ENCODE data around the gene PREX1.

DNA sequence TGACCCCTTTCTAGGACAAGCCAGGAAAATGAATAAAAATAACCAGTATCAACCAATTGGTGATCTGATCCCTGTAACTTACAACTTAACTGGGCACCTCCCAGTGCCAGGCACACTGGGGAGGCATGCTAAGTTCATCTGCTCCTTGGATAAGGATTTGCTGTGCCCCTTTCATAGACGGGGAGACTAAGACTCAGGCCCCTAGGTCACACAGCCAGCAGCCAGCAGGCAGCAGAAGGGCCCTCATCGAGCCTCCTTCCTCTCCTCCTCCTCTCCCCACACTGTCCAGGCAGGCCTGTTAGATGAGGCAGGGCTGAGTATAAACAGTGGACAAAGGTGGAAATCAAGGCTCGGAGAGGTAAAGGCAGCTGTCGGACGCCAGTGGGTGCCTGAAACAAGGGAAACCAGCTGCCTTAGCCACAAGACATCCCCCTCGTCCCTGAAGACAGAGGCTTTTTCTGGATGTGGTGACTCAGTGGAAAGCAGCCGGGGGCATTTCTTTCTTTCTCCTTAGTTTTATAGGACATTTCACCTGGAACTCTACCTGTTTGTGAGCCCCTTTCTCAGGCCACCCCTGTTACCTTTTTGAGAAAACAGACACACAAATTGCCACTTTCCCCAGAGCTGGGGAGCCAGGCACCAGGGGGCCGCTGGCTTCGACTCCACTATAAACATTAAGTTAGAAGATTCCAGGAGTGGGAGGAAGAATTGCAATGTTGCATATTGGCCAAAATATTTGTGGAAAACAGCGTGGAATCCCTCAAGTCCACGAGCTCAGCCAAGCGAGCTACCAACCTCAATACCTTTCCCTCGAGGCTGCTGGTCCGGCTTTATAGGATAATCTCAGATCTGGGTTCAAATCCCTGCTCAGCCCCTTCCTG lies 166.0 kb downstream of the PREX1 start:
- TF ChIP-seq ARNTL (CRISPR knock-in tag; IDR thresholded peaks at IDR 0.05; ENCODE audit: borderline replicate concordance, low read depth) (no peak), TOX (CRISPR knock-in tag; IDR thresholded peaks at IDR 0.05; ENCODE audit: borderline replicate concordance) (no peak)
- TF ChIP-seq, protein P1, sequence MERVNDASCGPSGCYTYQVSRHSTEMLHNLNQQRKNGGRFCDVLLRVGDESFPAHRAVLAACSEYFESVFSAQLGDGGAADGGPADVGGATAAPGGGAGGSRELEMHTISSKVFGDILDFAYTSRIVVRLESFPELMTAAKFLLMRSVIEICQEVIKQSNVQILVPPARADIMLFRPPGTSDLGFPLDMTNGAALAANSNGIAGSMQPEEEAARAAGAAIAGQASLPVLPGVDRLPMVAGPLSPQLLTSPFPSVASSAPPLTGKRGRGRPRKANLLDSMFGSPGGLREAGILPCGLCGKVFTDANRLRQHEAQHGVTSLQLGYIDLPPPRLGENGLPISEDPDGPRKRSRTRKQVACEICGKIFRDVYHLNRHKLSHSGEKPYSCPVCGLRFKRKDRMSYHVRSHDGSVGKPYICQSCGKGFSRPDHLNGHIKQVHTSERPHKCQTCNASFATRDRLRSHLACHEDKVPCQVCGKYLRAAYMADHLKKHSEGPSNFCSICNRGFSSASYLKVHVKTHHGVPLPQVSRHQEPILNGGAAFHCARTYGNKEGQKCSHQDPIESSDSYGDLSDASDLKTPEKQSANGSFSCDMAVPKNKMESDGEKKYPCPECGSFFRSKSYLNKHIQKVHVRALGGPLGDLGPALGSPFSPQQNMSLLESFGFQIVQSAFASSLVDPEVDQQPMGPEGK (CRISPR knock-in tag; IDR thresholded peaks at IDR 0.05; ENCODE audit: borderline replicate concordance) = no peak
